ENCODE data around the gene BAZ2B.

GRCh38 chr2:159462201-159462785, 154.1 kb downstream of the BAZ2B start:
- TF ChIP-seq, protein P1, sequence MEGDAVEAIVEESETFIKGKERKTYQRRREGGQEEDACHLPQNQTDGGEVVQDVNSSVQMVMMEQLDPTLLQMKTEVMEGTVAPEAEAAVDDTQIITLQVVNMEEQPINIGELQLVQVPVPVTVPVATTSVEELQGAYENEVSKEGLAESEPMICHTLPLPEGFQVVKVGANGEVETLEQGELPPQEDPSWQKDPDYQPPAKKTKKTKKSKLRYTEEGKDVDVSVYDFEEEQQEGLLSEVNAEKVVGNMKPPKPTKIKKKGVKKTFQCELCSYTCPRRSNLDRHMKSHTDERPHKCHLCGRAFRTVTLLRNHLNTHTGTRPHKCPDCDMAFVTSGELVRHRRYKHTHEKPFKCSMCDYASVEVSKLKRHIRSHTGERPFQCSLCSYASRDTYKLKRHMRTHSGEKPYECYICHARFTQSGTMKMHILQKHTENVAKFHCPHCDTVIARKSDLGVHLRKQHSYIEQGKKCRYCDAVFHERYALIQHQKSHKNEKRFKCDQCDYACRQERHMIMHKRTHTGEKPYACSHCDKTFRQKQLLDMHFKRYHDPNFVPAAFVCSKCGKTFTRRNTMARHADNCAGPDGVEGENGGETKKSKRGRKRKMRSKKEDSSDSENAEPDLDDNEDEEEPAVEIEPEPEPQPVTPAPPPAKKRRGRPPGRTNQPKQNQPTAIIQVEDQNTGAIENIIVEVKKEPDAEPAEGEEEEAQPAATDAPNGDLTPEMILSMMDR (CRISPR knock-in tag; IDR thresholded peaks at IDR 0.05): no peak
- TF ChIP-seq ELF4 (CRISPR knock-in tag; IDR thresholded peaks at IDR 0.05; ENCODE audit: borderline replicate concordance) (no peak), ZNF362 (CRISPR knock-in tag; IDR thresholded peaks at IDR 0.05; ENCODE audit: borderline replicate concordance) (no peak), POLR2A (IDR thresholded peaks at IDR 0.05; ENCODE audit: insufficient read depth in 1 of 2, low read depth in 2 of 2, low read length in 2 of 2) (no peak), HOXA5 (CRISPR knock-in tag; IDR thresholded peaks at IDR 0.05) (no peak), SP5 (CRISPR knock-in tag; IDR thresholded peaks at IDR 0.05; ENCODE audit: borderline replicate concordance, low read depth) (no peak), ZBTB7A (CRISPR knock-in tag; IDR thresholded peaks at IDR 0.05) (no peak), ZNF530 (CRISPR knock-in tag; IDR thresholded peaks at IDR 0.05; ENCODE audit: low read depth) (no peak), BCL3 (CRISPR knock-in tag; IDR thresholded peaks at IDR 0.05) (no peak), MAFK (conservative IDR thresholded peaks at IDR 0.05 in 1 of 2, IDR thresholded peaks at IDR 0.05 in 1 of 2; ENCODE audit: low read length in 2 of 2) (no peak)
